Endothelial cell of umbilical vein (primary cell): ENCODE measurements around the gene OR10AD1. TPM values are rescaled to one million over a fixed set of nuclear protein-coding genes. Genes with fewer than 3 reads are reported as not detected.

Experiments
- BruUV-seq: library from RNA; stranded (reverse); fragments of 400-500 nt; replicated peaks from 2 replicates; lab custom pipeline; 2021; lab: Mats Ljungman, UMichigan
- CTCF ChIA-PET: fragments of 300-600, 350-600 bp; sonication (Branson Sonifier 250); formaldehyde crosslinking; loops from one replicate; lab custom pipeline; 2021; ENCODE audit warnings: antibody characterized with exemption, inconsistent platforms; lab: Charles Lee
- POLR2A ChIA-PET: fragments of 300-600, 350-600 bp; sonication (Branson Sonifier 250); formaldehyde crosslinking; loops from one replicate; lab custom pipeline; 2021; ENCODE audit warnings: antibody characterized with exemption, inconsistent platforms; lab: Charles Lee
- DNase-seq: peaks from one replicate; pipeline ENCODE4 v3.0.0-alpha.2; 2011; ENCODE audit warnings: low read depth, low spot score
- FAIRE-seq: peaks from 2 replicates; lab custom pipeline; 2011; peaks lifted over from hg19 to GRCh38; lab: Jason Lieb, UNC
- H2AFZ ChIP-seq: 2 replicates; pipeline ENCODE4 v1.6.0; 2012; ENCODE audit warnings: low read depth, low read length, control low read depth, inconsistent platforms
- H3K27ac ChIP-seq: 2 replicates; pipeline ENCODE4 v1.5.1; 2011; ENCODE audit warnings: low read depth, mild to moderate bottlenecking, control low read depth, low read length, moderate library complexity; ENCODE audit not compliant: insufficient read depth
- H3K27me3 ChIP-seq, 2 experiments: 2 replicates each; pipeline versions ENCODE4 v1.6.0 to v1.6.1; 2011; ENCODE audit warnings: low read length in 2 of 2, mixed read lengths in 1 of 2; ENCODE audit not compliant: control insufficient read depth in 2 of 2, insufficient read depth in 2 of 2
- H3K36me3 ChIP-seq, 2 experiments: 2 replicates in 1 of 2; 3 replicates in 1 of 2; pipeline ENCODE4 v1.5.1; 2011; ENCODE audit warnings: low read length in 2 of 2, mild to moderate bottlenecking in 1 of 2, moderate library complexity in 1 of 2; ENCODE audit not compliant: control insufficient read depth in 2 of 2, insufficient read depth in 2 of 2; ENCODE audit errors: extremely low read depth in 1 of 2
- H3K4me1 ChIP-seq: 3 replicates; pipeline ENCODE4 v1.5.1; 2011; ENCODE audit warnings: mild to moderate bottlenecking, low read length; ENCODE audit not compliant: control insufficient read depth, insufficient read depth; ENCODE audit errors: extremely low read depth
- H3K4me2 ChIP-seq: 2 replicates; pipeline ENCODE4 v1.6.1; 2011; ENCODE audit warnings: low read length, control low read depth, mixed read lengths; ENCODE audit not compliant: insufficient read depth
- H3K4me3 ChIP-seq, 3 experiments: fragments of 200-600 bp in 1 of 3; sonication (generic), shearing (Covaris generic) in 1 of 3; replicated peaks in 1 of 3; 2 replicates each; pipeline ENCODE4 v1.5.1; 2011 to 2016; ENCODE audit warnings: control low read depth in 3 of 3, low read length in 3 of 3, mild to moderate bottlenecking in 2 of 3, inconsistent platforms in 1 of 3, low read depth in 1 of 3, moderate library complexity in 1 of 3; ENCODE audit not compliant: insufficient read depth in 1 of 3
- H3K79me2 ChIP-seq: 2 replicates; pipeline ENCODE4 v1.6.0; 2012; ENCODE audit warnings: low read length, inconsistent platforms; ENCODE audit not compliant: control insufficient read depth, insufficient read depth
- H3K9ac ChIP-seq: replicated peaks from 2 replicates; pipeline ENCODE3; 2011; ENCODE audit warnings: low read length, control low read depth; ENCODE audit not compliant: insufficient read depth; ENCODE audit errors: extremely low read depth
- H3K9me1 ChIP-seq: replicated peaks from 3 replicates; pipeline ENCODE4 v1.6.0; 2011; ENCODE audit warnings: mild to moderate bottlenecking, low read length; ENCODE audit not compliant: control insufficient read depth, insufficient read depth; ENCODE audit errors: extremely low read depth
- H3K9me3 ChIP-seq: replicated peaks from 2 replicates; pipeline ENCODE4 v1.5.1; 2012; ENCODE audit warnings: low read length, inconsistent platforms; ENCODE audit not compliant: control insufficient read depth, insufficient read depth
- H4K20me1 ChIP-seq: replicated peaks from 2 replicates; pipeline ENCODE3; 2011; ENCODE audit warnings: mild to moderate bottlenecking, low read length; ENCODE audit not compliant: control insufficient read depth, insufficient read depth; ENCODE audit errors: extremely low read depth
- FOS ChIP-seq: IDR thresholded peaks from 2 replicates; pipeline ENCODE4 v1.6.1; 2011; ENCODE audit warnings: mild to moderate bottlenecking, low read length, moderate library complexity, borderline replicate concordance; ENCODE audit not compliant: insufficient read depth
- GATA2 ChIP-seq: IDR thresholded peaks from 2 replicates; pipeline ENCODE4 v1.7.0; 2011; ENCODE audit warnings: low read depth, mild to moderate bottlenecking, moderate library complexity, mixed read lengths, low read length; ENCODE audit not compliant: insufficient read length, insufficient read depth
- JUN ChIP-seq: IDR thresholded peaks from 2 replicates; pipeline ENCODE4 v1.6.1; 2011; ENCODE audit warnings: borderline replicate concordance, low read depth; ENCODE audit not compliant: insufficient read length, insufficient read depth
- MYC ChIP-seq: IDR thresholded peaks from one replicate; pipeline ENCODE4 v1.6.1; 2011; ENCODE audit warnings: mild to moderate bottlenecking, low read depth, low read length
- POLR2A ChIP-seq: IDR thresholded peaks from 2 replicates; pipeline ENCODE4 v1.6.1; 2012; ENCODE audit warnings: low read depth, mild to moderate bottlenecking, control low read depth, low read length
- POLR2AphosphoS5 ChIP-seq: IDR thresholded peaks from 2 replicates; pipeline ENCODE4 v1.6.1; 2012; ENCODE audit warnings: low read depth, mild to moderate bottlenecking, control low read depth, low read length, moderate library complexity; ENCODE audit not compliant: insufficient read depth
- dilution Hi-C: fragments of 300-500 bp; cut with MboI; formaldehyde crosslinking; loops from one replicate; pipeline ENCODE4 v1.15.0; 2019; ENCODE audit warnings: low sequenced_read_pairs; ENCODE audit not compliant: extremely low pct_ligation_motif_present
- intact Hi-C: fragments of 100-400 bp; cut with micrococcal nuclease; formaldehyde crosslinking; loops from one replicate; pipeline ENCODE4 v1.10.0; 2022
- polyA plus RNA-seq, 4 experiments: library from polyadenylated mRNA; depleted of rRNA in 3 of 4; stranded (reverse) in 3 of 4; unstranded in 1 of 4; fragments of >200 nt; gene quantifications; 2 replicates each; pipeline versions ENCODE4 v1.2.1 to v1.2.3, GENCODE V29; 2011 to 2012; ENCODE audit warnings: missing spikeins in 1 of 4
- total RNA-seq: library from RNA; stranded (reverse); gene quantifications from 2 replicates; pipeline ENCODE4 v1.2.3, GENCODE V29; 2021
- TF ChIP-seq, protein P1 (sequence below): IDR thresholded peaks from 2 replicates; pipeline ENCODE4 v1.6.1; 2011; ENCODE audit not compliant: insufficient read depth, insufficient read length
- TF ChIP-seq, protein P2 (sequence below), 2 donors: IDR thresholded peaks; 1 replicate in 1 of 2; 2 replicates in 1 of 2; pipeline ENCODE4 v1.5.1; 2011; ENCODE audit warnings: low read length in 2 of 2, mild to moderate bottlenecking in 2 of 2, moderate library complexity in 2 of 2, control low read depth in 1 of 2, inconsistent platforms in 1 of 2, low read depth in 1 of 2; ENCODE audit not compliant: insufficient read depth in 1 of 2; ENCODE audit errors: extremely low read depth in 1 of 2

The OR10AD1 gene
- total and polyA plus RNA-seq, 2 donors (not counting 3 experiments of a cell fraction or from before 2014, with no cell fraction given): not detected

DNA sequence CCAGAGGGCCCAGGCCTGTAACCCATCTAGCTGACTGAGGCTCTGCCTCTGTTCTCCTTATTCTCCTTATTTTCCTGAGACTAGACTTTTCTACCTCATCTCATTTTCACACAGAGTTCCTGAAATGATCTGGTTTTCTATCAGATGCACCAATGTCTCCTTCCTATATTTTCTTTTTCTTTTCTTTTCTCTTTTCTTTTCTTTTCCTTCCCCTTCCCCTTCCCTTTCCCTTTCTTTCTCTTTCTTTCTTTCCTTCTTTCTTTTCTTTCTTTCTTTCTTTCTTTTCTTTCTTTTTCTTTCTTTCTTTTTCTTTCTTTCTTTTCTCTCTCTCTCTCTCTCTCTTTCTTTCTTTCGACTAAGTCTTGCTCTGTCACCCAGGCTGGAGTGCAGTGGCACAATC is 22.7 kb downstream of the OR10AD1 start:
- Histone ChIP-seq H3K4me1 (no peaks in the 10 kb centered on the region), H3K27ac (no peak overlapping the region), H3K79me2 (no peaks in the 10 kb centered on the region), H3K36me3 (no peaks in the 10 kb centered on the region), H2AFZ (no peak overlapping the region), H3K27me3 (peaks cover 64 to 66% of the 10 kb centered on the region in 2 experiments), H3K9ac (no peak overlapping the region), H3K4me3 (no peak overlapping the region), H4K20me1 (no peaks in the 10 kb centered on the region), H3K9me1 (no peaks in the 10 kb centered on the region), H3K9me3 (no peaks in the 10 kb centered on the region), H3K4me2 (no peak overlapping the region)
- CTCF ChIA-PET: interaction anchor here (1.0 to 1.5 kb wide), 3 partner anchors 9 to 438 kb away, joined by 3 to 4 read pairs (median 4); no protein-coding TSS in a partner anchor
- POLR2A ChIA-PET: no interaction called here
- FAIRE-seq: no peak
- intact Hi-C loops (loop anchor here (5.0 kb wide), 1 partner anchor 272 kb away; no protein-coding TSS in a partner anchor), dilution Hi-C loops (no loop called here)
- no peak for DNase-seq
- no TSS peak for BruUV-seq
- TF ChIP-seq, protein P1, sequence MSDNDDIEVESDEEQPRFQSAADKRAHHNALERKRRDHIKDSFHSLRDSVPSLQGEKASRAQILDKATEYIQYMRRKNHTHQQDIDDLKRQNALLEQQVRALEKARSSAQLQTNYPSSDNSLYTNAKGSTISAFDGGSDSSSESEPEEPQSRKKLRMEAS: no peak
- no peak for TF ChIP-seq MYC
- TF ChIP-seq GATA2: no peak
- TF ChIP-seq JUN: no peak
- TF ChIP-seq, protein P2, sequence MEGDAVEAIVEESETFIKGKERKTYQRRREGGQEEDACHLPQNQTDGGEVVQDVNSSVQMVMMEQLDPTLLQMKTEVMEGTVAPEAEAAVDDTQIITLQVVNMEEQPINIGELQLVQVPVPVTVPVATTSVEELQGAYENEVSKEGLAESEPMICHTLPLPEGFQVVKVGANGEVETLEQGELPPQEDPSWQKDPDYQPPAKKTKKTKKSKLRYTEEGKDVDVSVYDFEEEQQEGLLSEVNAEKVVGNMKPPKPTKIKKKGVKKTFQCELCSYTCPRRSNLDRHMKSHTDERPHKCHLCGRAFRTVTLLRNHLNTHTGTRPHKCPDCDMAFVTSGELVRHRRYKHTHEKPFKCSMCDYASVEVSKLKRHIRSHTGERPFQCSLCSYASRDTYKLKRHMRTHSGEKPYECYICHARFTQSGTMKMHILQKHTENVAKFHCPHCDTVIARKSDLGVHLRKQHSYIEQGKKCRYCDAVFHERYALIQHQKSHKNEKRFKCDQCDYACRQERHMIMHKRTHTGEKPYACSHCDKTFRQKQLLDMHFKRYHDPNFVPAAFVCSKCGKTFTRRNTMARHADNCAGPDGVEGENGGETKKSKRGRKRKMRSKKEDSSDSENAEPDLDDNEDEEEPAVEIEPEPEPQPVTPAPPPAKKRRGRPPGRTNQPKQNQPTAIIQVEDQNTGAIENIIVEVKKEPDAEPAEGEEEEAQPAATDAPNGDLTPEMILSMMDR (IDR thresholded peaks at IDR 0.05; ENCODE audit: extremely low read depth in 1 of 2, insufficient read depth in 1 of 2, low read depth in 1 of 2, low read length in 2 of 2): no peak
- TF ChIP-seq POLR2A: no peak
- no peak for TF ChIP-seq POLR2AphosphoS5
- TF ChIP-seq FOS: no peak
